Hepatic stellate cell (primary cell): ENCODE measurements around the gene GRIK2.

Experiments used
- DNase-seq: peaks from one replicate; pipeline ENCODE4 v3.0.0; 2011; ENCODE audit warnings: low spot score

Gene GRIK2

GRCh38 chr6:101454106-101454676 is 60.7 kb downstream of the GRIK2 start:
- DNase-seq: no peak

- DNase-seq: no peak
These were observed 64.8 kb downstream of the GRIK2 start for GRCh38 chr6:101458336-101458735.

GRCh38 chr6:101458826-101459225 is 65.3 kb downstream of the GRIK2 start:
- DNase-seq: no peak

GRCh38 chr6:101462576-101462975 is 69.1 kb downstream of the GRIK2 start:
- peak; percentile 1 for DNase-seq

- no peak for DNase-seq
These were observed 72.4 kb downstream of the GRIK2 start for GRCh38 chr6:101465863-101466262.

- no peak for DNase-seq
These were observed 83.9 kb downstream of the GRIK2 start for GRCh38 chr6:101477436-101477835.

- no peak for DNase-seq
These were observed 85.4 kb downstream of the GRIK2 start for GRCh38 chr6:101478891-101479290.

GRCh38 chr6:101482606-101483005 is 89.1 kb downstream of the GRIK2 start:
- no peak for DNase-seq

- no peak for DNase-seq
These were observed 91.3 kb downstream of the GRIK2 start for GRCh38 chr6:101484781-101485180.

GRCh38 chr6:101486124-101486523 is 92.6 kb downstream of the GRIK2 start:
- DNase-seq: no peak

- no peak for DNase-seq
These were observed 93.2 kb downstream of the GRIK2 start for GRCh38 chr6:101486726-101487125.

- DNase-seq: no peak
These were observed 95.9 kb downstream of the GRIK2 start for GRCh38 chr6:101489456-101489855.

GRCh38 chr6:101490857-101491256 is 97.3 kb downstream of the GRIK2 start:
- no peak for DNase-seq

GRCh38 chr6:101502818-101503217 is 109.3 kb downstream of the GRIK2 start:
- DNase-seq: no peak

- no peak for DNase-seq
These were observed 116.0 kb downstream of the GRIK2 start for GRCh38 chr6:101509536-101509935.

- no peak for DNase-seq
These were observed 119.7 kb downstream of the GRIK2 start for GRCh38 chr6:101513181-101513580.

- no peak for DNase-seq
These were observed 123.1 kb downstream of the GRIK2 start for GRCh38 chr6:101516578-101516977.

- DNase-seq: no peak
These were observed 124.1 kb downstream of the GRIK2 start for GRCh38 chr6:101517632-101518031.

GRCh38 chr6:101522254-101522653 is 128.7 kb downstream of the GRIK2 start:
- DNase-seq: no peak

GRCh38 chr6:101527467-101527866 is 134.0 kb downstream of the GRIK2 start:
- no peak for DNase-seq

GRCh38 chr6:101528801-101529200 is 135.3 kb downstream of the GRIK2 start:
- no peak for DNase-seq

- no peak for DNase-seq
These were observed 138.0 kb downstream of the GRIK2 start for GRCh38 chr6:101531538-101531937.

GRCh38 chr6:101534386-101534785 is 140.9 kb downstream of the GRIK2 start:
- DNase-seq: no peak

GRCh38 chr6:101534821-101535220 is 141.3 kb downstream of the GRIK2 start:
- DNase-seq: no peak
